Activated CD8-positive, alpha-beta T cell treated with anti-CD3 and anti-CD28 coated beads for 36 hours (primary cell): ENCODE data around the gene EIF2B2. TPM values are rescaled to one million over a fixed set of nuclear protein-coding genes. Genes with fewer than 3 reads are reported as not detected.
A peak's percentile ranks its signal among the peaks of the same experiment; 100 is the strongest.

Experiments
- ATAC-seq: fragments of 200-7000 bp; cut with Tn5 transposase; one replicate; pipeline ENCODE4 v1.10.0; 2021; ENCODE audit warnings: mild to moderate bottlenecking, moderate library complexity
- CTCF ChIA-PET: fragments of 350-600 bp; sonication (Branson Sonifier 250); formaldehyde crosslinking; loops from one replicate; lab custom pipeline; 2021; ENCODE audit warnings: antibody characterized with exemption; lab: Charles Lee
- POLR2A ChIA-PET: fragments of 350-600 bp; sonication (Branson Sonifier 250); formaldehyde crosslinking; loops from one replicate; lab custom pipeline; 2021; ENCODE audit warnings: antibody characterized with exemption; lab: Charles Lee
- DNase-seq: peaks from one replicate; pipeline ENCODE4 v3.0.0-alpha.2; 2020
- H3K27ac Mint-ChIP-seq: one replicate; pipeline ENCODE4 v1.8.0; 2021; ENCODE audit warnings: mild to moderate bottlenecking, mixed read lengths
- H3K27me3 Mint-ChIP-seq: one replicate; pipeline ENCODE4 v1.8.0; 2021; ENCODE audit warnings: mixed read lengths
- H3K36me3 Mint-ChIP-seq: one replicate; pipeline ENCODE4 v1.8.0; 2021; ENCODE audit warnings: low read depth, mixed read lengths
- H3K4me1 Mint-ChIP-seq: one replicate; pipeline ENCODE4 v1.8.0; 2021; ENCODE audit warnings: low read depth, mixed read lengths
- H3K4me3 Mint-ChIP-seq: one replicate; pipeline ENCODE4 v1.8.0; 2021; ENCODE audit warnings: mild to moderate bottlenecking, moderate library complexity, mixed read lengths
- H3K9me3 Mint-ChIP-seq: one replicate; pipeline ENCODE4 v1.8.0; 2021; ENCODE audit warnings: mixed read lengths
- intact Hi-C: fragments of 100-400 bp; cut with micrococcal nuclease; formaldehyde crosslinking; loops from one replicate; pipeline ENCODE4 v1.10.0; 2022
- total RNA-seq, 2 experiments: library from RNA; stranded (reverse); gene quantifications; one replicate each; pipeline ENCODE4 v1.2.3, GENCODE V29; 2021
- TF ChIP-seq, protein P1 (sequence below): fragments of 200-600 bp; IDR thresholded peaks from one replicate; pipeline ENCODE4 v1.8.0; 2022; ENCODE audit warnings: antibody characterized with exemption, mild to moderate bottlenecking

Gene EIF2B2
- total RNA-seq, 2 experiments from 2014 or later, result 50.5 to 51.9 TPM

DNA sequence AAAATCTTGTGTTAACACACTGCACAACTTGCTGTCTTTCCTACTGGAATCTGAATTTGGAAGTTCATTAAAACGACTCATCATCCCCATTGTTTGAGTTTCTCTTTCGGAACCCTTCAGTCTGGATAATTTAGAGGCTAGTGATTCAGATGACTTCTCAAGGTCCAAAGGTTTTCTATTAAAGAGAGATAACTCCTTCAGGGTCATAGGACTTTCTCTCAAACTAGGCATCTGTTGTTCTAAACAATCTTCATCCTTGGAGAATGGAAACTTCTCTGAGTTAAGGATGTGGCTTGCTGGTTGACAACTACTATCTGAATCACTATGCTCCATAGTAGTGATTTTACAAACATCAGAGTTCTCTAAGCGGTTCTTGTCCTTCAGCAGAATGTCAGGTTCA lies 44.2 kb downstream of the EIF2B2 start:
- intact Hi-C loops, result no loop called here
- H3K4me1 Mint-ChIP-seq, result peaks cover 56% of the 10 kb centered on the region
- CTCF ChIA-PET, result no interaction called here
- POLR2A ChIA-PET, result interaction anchor here (0.6 kb wide), 1 partner anchor 22 kb away, joined by 3 read pairs; no protein-coding TSS in a partner anchor
- H3K27me3 Mint-ChIP-seq, result no peaks in the 10 kb centered on the region
- ATAC-seq (peak; percentile 53), DNase-seq (no peak)
- TF ChIP-seq, protein P1, sequence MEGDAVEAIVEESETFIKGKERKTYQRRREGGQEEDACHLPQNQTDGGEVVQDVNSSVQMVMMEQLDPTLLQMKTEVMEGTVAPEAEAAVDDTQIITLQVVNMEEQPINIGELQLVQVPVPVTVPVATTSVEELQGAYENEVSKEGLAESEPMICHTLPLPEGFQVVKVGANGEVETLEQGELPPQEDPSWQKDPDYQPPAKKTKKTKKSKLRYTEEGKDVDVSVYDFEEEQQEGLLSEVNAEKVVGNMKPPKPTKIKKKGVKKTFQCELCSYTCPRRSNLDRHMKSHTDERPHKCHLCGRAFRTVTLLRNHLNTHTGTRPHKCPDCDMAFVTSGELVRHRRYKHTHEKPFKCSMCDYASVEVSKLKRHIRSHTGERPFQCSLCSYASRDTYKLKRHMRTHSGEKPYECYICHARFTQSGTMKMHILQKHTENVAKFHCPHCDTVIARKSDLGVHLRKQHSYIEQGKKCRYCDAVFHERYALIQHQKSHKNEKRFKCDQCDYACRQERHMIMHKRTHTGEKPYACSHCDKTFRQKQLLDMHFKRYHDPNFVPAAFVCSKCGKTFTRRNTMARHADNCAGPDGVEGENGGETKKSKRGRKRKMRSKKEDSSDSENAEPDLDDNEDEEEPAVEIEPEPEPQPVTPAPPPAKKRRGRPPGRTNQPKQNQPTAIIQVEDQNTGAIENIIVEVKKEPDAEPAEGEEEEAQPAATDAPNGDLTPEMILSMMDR, result no peak
- H3K36me3 Mint-ChIP-seq, result peaks cover 53% of the 10 kb centered on the region
- no peak overlapping the region for H3K4me3 Mint-ChIP-seq
- no peak overlapping the region for H3K27ac Mint-ChIP-seq
- H3K9me3 Mint-ChIP-seq, result no peaks in the 10 kb centered on the region

DNA sequence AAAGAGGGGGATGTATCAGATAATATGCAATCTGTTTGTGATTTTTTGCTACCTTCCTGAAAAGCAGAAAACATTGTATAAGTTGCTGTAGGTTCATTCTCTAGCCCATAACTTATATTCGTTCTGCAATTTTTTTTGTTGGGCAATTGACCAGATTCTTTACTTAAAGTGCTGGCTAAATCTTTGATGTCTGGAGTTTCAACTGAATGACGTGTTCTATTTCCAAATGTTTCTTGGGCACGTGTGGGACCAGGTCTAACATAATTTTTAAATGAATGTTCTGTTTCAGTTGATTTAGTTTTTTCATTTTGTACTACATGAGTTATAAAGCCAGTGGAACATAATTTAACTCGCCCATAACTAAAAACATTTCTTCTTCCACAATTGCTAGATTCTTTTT lies 44.8 kb downstream of the EIF2B2 start:
- H3K4me1 Mint-ChIP-seq, result peaks cover 53% of the 10 kb centered on the region
- ChIA-PET POLR2A (interaction anchor here (0.6 kb wide), 1 partner anchor 21 kb away, joined by 3 read pairs; no protein-coding TSS in a partner anchor), CTCF (interaction anchor here (1.2 to 5.5 kb wide), 2 partner anchors 15 to 22 kb away, joined by 3 to 28 read pairs; partner anchors contain the start of gene ACYP1)
- DNase-seq (no peak), ATAC-seq (no peak)
- peaks cover 50% of the 10 kb centered on the region for H3K36me3 Mint-ChIP-seq
- H3K27me3 Mint-ChIP-seq, result no peaks in the 10 kb centered on the region
- intact Hi-C loops, result no loop called here
- H3K9me3 Mint-ChIP-seq, result no peaks in the 10 kb centered on the region
- TF ChIP-seq, protein P1, result no peak
- no peak overlapping the region for H3K27ac Mint-ChIP-seq
- no peak overlapping the region for H3K4me3 Mint-ChIP-seq

DNA sequence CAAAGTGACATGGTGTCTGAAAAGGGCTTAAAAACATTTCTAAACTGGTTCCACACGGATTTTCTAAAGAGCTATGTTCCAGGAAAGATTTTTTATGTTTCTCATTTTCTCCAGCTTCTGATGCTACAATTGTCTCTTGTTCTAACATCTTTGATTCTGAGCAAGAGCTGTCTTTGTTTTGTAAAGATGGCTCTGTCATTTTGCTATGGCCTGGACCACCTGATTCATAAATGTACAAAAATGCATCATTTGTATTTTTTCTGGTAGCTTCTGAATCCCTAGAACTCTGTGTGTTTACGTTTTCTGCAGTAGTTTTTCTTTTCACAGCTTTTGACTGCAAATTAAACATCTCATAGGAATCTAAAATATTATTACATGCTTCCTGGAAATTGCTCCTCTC lies 45.4 kb downstream of the EIF2B2 start:
- Mint-ChIP-seq H3K4me1 (peaks cover 59% of the 10 kb centered on the region), H3K27me3 (no peaks in the 10 kb centered on the region), H3K4me3 (no peak overlapping the region), H3K9me3 (no peaks in the 10 kb centered on the region), H3K27ac (no peak overlapping the region), H3K36me3 (peaks cover 55% of the 10 kb centered on the region)
- CTCF ChIA-PET, result interaction anchor here (1.0 to 5.5 kb wide), 7 partner anchors 15 to 258 kb away, joined by 3 to 28 read pairs (median 4); partner anchors contain the start of gene ACYP1
- TF ChIP-seq, protein P1, result no peak
- DNase-seq, result no peak
- POLR2A ChIA-PET, result interaction anchor here (1.1 kb wide), 1 partner anchor 38 kb away, joined by 3 read pairs; no protein-coding TSS in a partner anchor
- intact Hi-C loops, result no loop called here
- no peak for ATAC-seq

- ChIA-PET CTCF (interaction anchor here (1.0 to 5.5 kb wide), 7 partner anchors 14 to 257 kb away, joined by 3 to 28 read pairs (median 5); partner anchors contain the start of gene ACYP1), POLR2A (interaction anchor here (0.7 to 1.6 kb wide), 5 partner anchors 13 to 1285 kb away, joined by 3 to 5 read pairs (median 3); partner anchors contain the start of gene ACYP1)
- TF ChIP-seq, protein P1, result no peak
- ATAC-seq (no peak), DNase-seq (no peak)
- intact Hi-C loops, result no loop called here
- H3K4me3 Mint-ChIP-seq, result no peak overlapping the region
- no peaks in the 10 kb centered on the region for H3K27me3 Mint-ChIP-seq
- no peak overlapping the region for H3K27ac Mint-ChIP-seq
- peaks cover 66% of the 10 kb centered on the region for H3K4me1 Mint-ChIP-seq
- peaks cover 62% of the 10 kb centered on the region for H3K36me3 Mint-ChIP-seq
- no peaks in the 10 kb centered on the region for H3K9me3 Mint-ChIP-seq
Measured at GRCh38 chr14:75049136-75049535, 46.4 kb downstream of the EIF2B2 start.

DNA sequence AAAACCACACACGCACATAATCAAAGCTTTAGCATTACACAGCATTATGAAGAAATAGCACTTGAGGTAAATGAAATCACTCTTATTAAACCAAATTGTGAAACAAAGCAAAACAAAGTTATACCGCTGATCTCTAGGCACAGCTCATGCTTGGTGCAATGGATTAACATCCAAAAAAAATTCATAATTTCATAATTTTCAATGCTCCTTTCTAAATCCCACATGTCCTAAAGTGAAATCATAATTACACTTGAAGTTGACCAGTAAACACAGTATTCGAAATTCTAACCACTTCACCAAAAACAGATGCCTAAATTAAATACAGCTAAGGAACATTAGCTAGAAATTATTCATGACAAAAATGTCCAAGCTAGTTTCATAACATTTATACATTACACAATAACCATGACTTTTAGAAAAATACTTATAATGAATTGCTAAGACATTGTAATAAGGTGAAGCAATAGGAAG lies 47.0 kb downstream of the EIF2B2 start:
- no peak for ATAC-seq
- Mint-ChIP-seq H3K27ac (no peak overlapping the region), H3K36me3 (peaks cover 63% of the 10 kb centered on the region), H3K27me3 (no peaks in the 10 kb centered on the region), H3K4me3 (peak overlapping the region; percentile 84), H3K9me3 (no peaks in the 10 kb centered on the region), H3K4me1 (peaks cover 62% of the 10 kb centered on the region)
- TF ChIP-seq, protein P1, result no peak
- intact Hi-C loops, result no loop called here
- ChIA-PET CTCF (interaction anchor here (1.3 to 5.5 kb wide), 4 partner anchors 13 to 145 kb away, joined by 4 to 28 read pairs (median 8); partner anchors contain the start of gene ACYP1), POLR2A (interaction anchor here (0.7 to 1.6 kb wide), 5 partner anchors 13 to 1286 kb away, joined by 3 to 5 read pairs (median 4); partner anchors contain the start of genes ACYP1 and ZC2HC1C)
- no peak for DNase-seq
